H1 (cell line): ENCODE measurements around the gene S1PR3. TPM values are rescaled to one million over a fixed set of nuclear protein-coding genes. Genes with fewer than 3 reads are reported as not detected.

Experiments used
- CTCF ChIA-PET: fragments of 300-600 bp; sonication (Branson Sonifier 250); formaldehyde crosslinking; loops from one replicate; lab custom pipeline; 2021; ENCODE audit not compliant: partially characterized antibody; lab: Charles Lee
- POLR2A ChIA-PET: fragments of 300-600 bp; sonication (Branson Sonifier 250); formaldehyde crosslinking; loops from one replicate; lab custom pipeline; 2021; ENCODE audit warnings: inconsistent platforms; ENCODE audit not compliant: partially characterized antibody; lab: Charles Lee
- DNase-seq, 2 experiments: peaks; one replicate each; pipeline versions ENCODE4 v3.0.0 to v3.0.0-alpha.2; 2010 to 2022; ENCODE audit warnings: low spot score in 2 of 2, low read depth in 1 of 2, mixed read lengths in 1 of 2
- FAIRE-seq: peaks from 2 replicates; lab custom pipeline; 2011; peaks lifted over from hg19 to GRCh38; lab: Jason Lieb, UNC
- H2AFZ ChIP-seq: 2 replicates; pipeline ENCODE4 v1.8.1; 2012; ENCODE audit warnings: low read length, inconsistent platforms
- H2AK5ac ChIP-seq: 2 replicates; pipeline ENCODE4 v1.6.1; 2013; ENCODE audit warnings: low read depth, low read length
- H2BK120ac ChIP-seq: replicated peaks from 2 replicates; pipeline ENCODE3; 2013; ENCODE audit warnings: low read depth, low read length, inconsistent platforms
- H2BK12ac ChIP-seq: 2 replicates; pipeline ENCODE4 v1.6.1; 2013; ENCODE audit warnings: low read depth, low read length
- H2BK15ac ChIP-seq: 2 replicates; pipeline ENCODE4 v1.6.1; 2013; ENCODE audit warnings: low read length
- H2BK20ac ChIP-seq: 2 replicates; pipeline ENCODE4 v1.6.1; 2013; ENCODE audit warnings: low read length
- H2BK5ac ChIP-seq: 2 replicates; pipeline ENCODE4 v1.6.1; 2013; ENCODE audit warnings: low read depth, low read length
- H3K14ac ChIP-seq: 2 replicates; pipeline ENCODE4 v1.6.1; 2013; ENCODE audit warnings: inconsistent platforms; ENCODE audit not compliant: insufficient read length
- H3K18ac ChIP-seq: 2 replicates; pipeline ENCODE4 v1.6.1; 2013; ENCODE audit warnings: low read length; ENCODE audit errors: extremely low read depth
- H3K23ac ChIP-seq: 2 replicates; pipeline ENCODE4 v1.6.1; 2013; ENCODE audit warnings: inconsistent platforms; ENCODE audit not compliant: insufficient read length
- H3K23me2 ChIP-seq: 2 replicates; pipeline ENCODE4 v1.6.1; 2013; ENCODE audit warnings: low read depth, low read length
- H3K27ac ChIP-seq: 2 replicates; pipeline ENCODE4 v1.6.1; 2011; ENCODE audit warnings: low read depth, low read length, inconsistent platforms
- H3K27me3 ChIP-seq, 4 experiments: replicated peaks in 1 of 4; 1 replicate in 1 of 4; 2 replicates in 3 of 4; pipeline versions ENCODE4 v1.6.1 to v1.8.1; 2011 to 2013; ENCODE audit warnings: low read length in 3 of 4, mild to moderate bottlenecking in 3 of 4, inconsistent platforms in 2 of 4, mixed read lengths in 2 of 4, moderate library complexity in 1 of 4; ENCODE audit not compliant: control insufficient read depth in 3 of 4, insufficient read depth in 3 of 4; ENCODE audit errors: extremely low read depth in 1 of 4
- H3K36me3 ChIP-seq, 4 experiments: 2 replicates each; pipeline versions ENCODE4 v1.6.1 to v1.8.1; 2011 to 2013; ENCODE audit warnings: mild to moderate bottlenecking in 4 of 4, low read length in 3 of 4, moderate library complexity in 2 of 4, control low read depth in 1 of 4, inconsistent platforms in 1 of 4; ENCODE audit not compliant: insufficient read depth in 4 of 4, control insufficient read depth in 2 of 4
- H3K4ac ChIP-seq: replicated peaks from 2 replicates; pipeline ENCODE3; 2013; ENCODE audit warnings: low read length, low read depth, mixed read lengths, inconsistent platforms; ENCODE audit not compliant: insufficient read length
- H3K4me1 ChIP-seq, 4 experiments: replicated peaks in 1 of 4; 1 replicate in 1 of 4; 2 replicates in 3 of 4; pipeline versions ENCODE4 v1.6.1 to v1.8.1; 2011 to 2013; ENCODE audit warnings: low read length in 3 of 4, inconsistent platforms in 2 of 4, mixed read lengths in 1 of 4; ENCODE audit not compliant: insufficient read depth in 4 of 4, control insufficient read depth in 3 of 4
- H3K4me2 ChIP-seq, 2 experiments: 2 replicates each; pipeline versions ENCODE4 v1.6.1 to v1.8.1; 2011 to 2013; ENCODE audit warnings: low read depth in 2 of 2, low read length in 2 of 2, control low read depth in 1 of 2, inconsistent platforms in 1 of 2, mild to moderate bottlenecking in 1 of 2; ENCODE audit not compliant: insufficient read depth in 1 of 2
- H3K4me3 ChIP-seq, 4 experiments: fragments of 200-600, 300-600 bp in 1 of 4; sonication (generic), shearing (Covaris generic), sonication (Bioruptor Twin) in 1 of 4; 2 replicates each; pipeline versions ENCODE4 v1.5.1 to v1.8.1; 2011 to 2016; ENCODE audit warnings: low read length in 4 of 4, low read depth in 3 of 4, control low read depth in 2 of 4, inconsistent platforms in 2 of 4, mild to moderate bottlenecking in 2 of 4, mixed read lengths in 1 of 4, moderate library complexity in 1 of 4; ENCODE audit not compliant: insufficient read depth in 2 of 4; ENCODE audit errors: extremely low read depth in 1 of 4
- H3K56ac ChIP-seq: replicated peaks from 2 replicates; pipeline ENCODE3; 2013; ENCODE audit warnings: low read depth, mild to moderate bottlenecking, mixed read lengths, low read length, inconsistent platforms; ENCODE audit not compliant: insufficient read length
- H3K79me1 ChIP-seq: 2 replicates; pipeline ENCODE4 v1.6.1; 2013; ENCODE audit warnings: low read depth, low read length, control low read depth
- H3K79me2 ChIP-seq, 2 experiments: 2 replicates each; pipeline versions ENCODE4 v1.6.1 to v1.8.1; 2012 to 2013; ENCODE audit warnings: low read length in 2 of 2, mild to moderate bottlenecking in 2 of 2, inconsistent platforms in 1 of 2; ENCODE audit not compliant: insufficient read depth in 2 of 2, control insufficient read depth in 1 of 2
- H3K9ac ChIP-seq, 4 experiments: replicated peaks in 1 of 4; 1 replicate in 1 of 4; 2 replicates in 3 of 4; pipeline versions ENCODE4 v1.6.1 to v1.8.1; 2011 to 2013; ENCODE audit warnings: low read depth in 3 of 4, low read length in 3 of 4, control low read depth in 2 of 4, mild to moderate bottlenecking in 2 of 4, moderate library complexity in 2 of 4, inconsistent platforms in 1 of 4; ENCODE audit errors: extremely low read depth in 1 of 4
- H3K9me3 ChIP-seq, 2 experiments: 2 replicates each; pipeline versions ENCODE4 v1.6.1 to v1.8.1; 2012 to 2013; ENCODE audit warnings: mild to moderate bottlenecking in 2 of 2, moderate library complexity in 2 of 2, control low read depth in 1 of 2, inconsistent platforms in 1 of 2, low read depth in 1 of 2, low read length in 1 of 2, mixed read lengths in 1 of 2; ENCODE audit not compliant: insufficient read depth in 2 of 2
- H4K20me1 ChIP-seq, 2 experiments: replicated peaks in 1 of 2; 2 replicates each; pipeline versions ENCODE3 to v1.8.1; 2011 to 2013; ENCODE audit warnings: inconsistent platforms in 2 of 2, low read length in 2 of 2, mild to moderate bottlenecking in 1 of 2; ENCODE audit not compliant: insufficient read depth in 2 of 2, control insufficient read depth in 1 of 2
- H4K5ac ChIP-seq: 2 replicates; pipeline ENCODE4 v1.6.1; 2013; ENCODE audit warnings: low read length, low read depth, mixed read lengths, inconsistent platforms; ENCODE audit not compliant: insufficient read length
- H4K8ac ChIP-seq: 2 replicates; pipeline ENCODE4 v1.8.0; 2013; ENCODE audit warnings: mild to moderate bottlenecking, moderate library complexity, low read length, inconsistent platforms; ENCODE audit not compliant: insufficient read depth; ENCODE audit errors: extremely low read depth
- H4K91ac ChIP-seq: replicated peaks from 2 replicates; pipeline ENCODE3; 2013; ENCODE audit warnings: low read length, mixed read lengths, inconsistent platforms; ENCODE audit not compliant: insufficient read length
- MAFK ChIP-seq: IDR thresholded peaks from 2 replicates; pipeline ENCODE4 v1.6.1; 2012; ENCODE audit warnings: low read depth, mild to moderate bottlenecking, improper control_type of control experiment, low read length
- SAP30 ChIP-seq: fragments of 300-600 bp; sonication (generic); IDR thresholded peaks from 2 replicates; pipeline ENCODE4 v1.7.1; 2012; ENCODE audit warnings: low read length, moderate library complexity, mild to moderate bottlenecking, inconsistent platforms; ENCODE audit not compliant: insufficient read depth, insufficient replicate concordance
- WGBS, 2 experiments: shearing (Covaris generic) in 1 of 2; methylation state at CpG; one replicate each; pipeline versions ENCODE4 v1.1.6 to v1.1.7; 2013 to 2015; ENCODE audit warnings: low lambda C conversion rate in 2 of 2, mixed read lengths in 2 of 2, inconsistent platforms in 1 of 2, low coverage in 1 of 2, missing lambda C conversion rate in 1 of 2; ENCODE audit not compliant: insufficient replicate concordance in 2 of 2, insufficient coverage in 1 of 2, insufficient read length in 1 of 2; ENCODE audit errors: extremely low coverage in 1 of 2, missing lambda C conversion rate in 1 of 2; 5-methylcytosine and 5-hydroxymethylcytosine counted together
- polyA plus RNA-seq, 7 experiments: library from polyadenylated mRNA; depleted of rRNA in 3 of 7; stranded (reverse) in 5 of 7; unstranded in 2 of 7; fragments of >200 nt in 5 of 7; fragments of 200-250 nt in 2 of 7; gene quantifications; 1 replicate in 5 of 7; 2 replicates in 1 of 7; 4 replicates in 1 of 7; pipeline versions ENCODE4 v1.2.1 to v1.2.3, GENCODE V29; 2011 to 2013; ENCODE audit warnings: missing spikeins in 2 of 7, mixed read lengths in 2 of 7
- total RNA-seq: library from RNA; stranded (reverse); fragmentation: NEBNext Ultra II Directional; extraction: Animal tissue kit (Norgen Biotek cat#: 25700); gene quantifications from 2 replicates; pipeline ENCODE4 v1.2.1, GENCODE V29; 2021

The S1PR3 gene
- total and polyA plus RNA-seq, 2 of the 8 experiments (the other 6 are each of a cell fraction or from before 2014, with no cell fraction given), result 3.7 to 6.4 TPM

DNA sequence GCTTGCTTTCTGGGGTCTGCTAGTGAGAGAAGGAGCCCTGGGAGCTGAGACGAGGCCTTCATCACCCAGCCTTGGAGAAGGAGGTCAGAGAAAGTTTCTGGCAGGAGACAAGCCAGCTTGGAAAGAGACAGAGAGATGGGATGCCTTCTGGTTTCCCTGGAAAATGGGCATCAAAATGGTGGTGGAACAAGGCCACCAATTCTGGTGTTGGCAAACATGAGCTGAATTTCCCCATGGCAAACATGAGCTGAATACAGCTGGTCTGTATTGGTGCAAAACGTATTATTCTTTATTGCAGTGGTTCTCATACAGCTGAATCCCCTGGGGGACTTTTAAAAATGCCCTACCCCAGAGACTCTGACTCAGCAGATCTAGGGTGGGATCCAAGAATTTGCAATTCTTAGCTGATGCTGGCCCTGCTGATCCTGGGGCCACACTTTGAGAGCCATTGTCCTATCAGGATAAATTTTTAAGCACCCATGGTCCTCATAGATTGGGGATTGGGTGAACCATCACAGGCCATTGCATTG, 39.1 kb upstream of the S1PR3 start:
- no peak overlapping the region for H2BK15ac ChIP-seq
- H2AFZ ChIP-seq, result no peak overlapping the region
- no peak overlapping the region for H3K23ac ChIP-seq
- no peak overlapping the region for H3K4me2 ChIP-seq
- no peak overlapping the region for H3K14ac ChIP-seq
- H3K9ac ChIP-seq, result no peak overlapping the region
- no peak overlapping the region for H2BK20ac ChIP-seq
- no peak overlapping the region for H4K5ac ChIP-seq
- FAIRE-seq (no peak), DNase-seq (no peak)
- H3K9me3 ChIP-seq, result peaks cover 0 to 4% of the 10 kb centered on the region in 2 experiments; a peak in 1 of 4 replicates
- 0 out of 2 replicates have a peak, but pooled peaks cover 2% of the 10 kb centered on the region for H3K79me1 ChIP-seq
- no peak overlapping the region for H2BK12ac ChIP-seq
- WGBS, 2 experiments, result 81% methylated on average over 2 of the region's 2 CpGs; no CpG with 5 or more reads in 1 of the 2 experiments
- H2BK5ac ChIP-seq, result no peak overlapping the region
- no peak overlapping the region for H3K56ac ChIP-seq
- H3K79me2 ChIP-seq, result peaks cover 0 to 3% of the 10 kb centered on the region in 2 experiments; a peak in 1 of 4 replicates
- H3K23me2 ChIP-seq, result 0 out of 2 replicates have a peak, but pooled peaks cover 1% of the 10 kb centered on the region
- H3K4ac ChIP-seq, result no peak overlapping the region
- H2AK5ac ChIP-seq, result no peak overlapping the region
- H4K20me1 ChIP-seq, result peaks cover 0 to 2% of the 10 kb centered on the region in 2 experiments
- no peak overlapping the region for H2BK120ac ChIP-seq
- H4K91ac ChIP-seq, result no peak overlapping the region
- H3K36me3 ChIP-seq, result no peaks in the 10 kb centered on the region
- H3K18ac ChIP-seq, result no peak overlapping the region
- POLR2A ChIA-PET, result no interaction called here
- CTCF ChIA-PET, result interaction anchor here (0.8 kb wide), 1 partner anchor 8 kb away, joined by 3 read pairs; no protein-coding TSS in a partner anchor
- no peak overlapping the region for H3K4me3 ChIP-seq
- no peaks in the 10 kb centered on the region for H3K4me1 ChIP-seq
- H3K27ac ChIP-seq, result no peak overlapping the region
- H3K27me3 ChIP-seq, result no peaks in the 10 kb centered on the region; a peak in 1 of 7 replicates
- no peak overlapping the region for H4K8ac ChIP-seq
- TF ChIP-seq MAFK (no peak), SAP30 (no peak)
